ENCODE results near the gene PSMA1.

PSMA1 gene

DNA sequence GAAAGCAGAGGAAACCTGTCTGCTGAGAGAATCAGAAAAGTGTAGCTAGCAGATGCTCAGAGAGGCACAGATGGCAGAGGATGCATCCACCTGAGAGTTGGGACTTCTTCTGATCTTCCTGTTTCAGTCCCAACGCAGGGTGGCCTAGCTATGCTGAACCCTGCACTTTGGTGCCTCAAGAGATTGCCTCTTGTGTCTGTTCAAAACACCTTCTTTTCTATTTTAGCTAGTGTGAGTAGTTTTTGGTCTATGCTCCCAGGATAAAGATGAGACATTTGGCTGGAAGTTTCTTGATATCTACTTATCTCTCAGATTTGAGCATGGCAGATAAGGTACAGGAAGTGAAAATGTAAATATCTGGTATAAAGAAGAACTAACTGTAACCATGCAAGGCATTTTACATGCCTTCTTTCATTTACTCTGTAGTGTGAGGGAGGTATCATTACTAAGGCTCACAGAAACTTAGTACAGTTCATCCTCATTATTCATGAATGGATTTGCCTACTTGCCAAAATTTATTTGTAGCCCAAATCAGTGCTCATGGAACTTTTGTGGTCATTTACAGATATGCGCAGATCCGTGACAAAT is 47.0 kb upstream of the PSMA1 start:
- no peak for TF ChIP-seq ZNF175 (tag by site-specific recombination; IDR thresholded peaks at IDR 0.05)
- TF ChIP-seq ZNF600 (tag by site-specific recombination; IDR thresholded peaks at IDR 0.05) = no peak
- TF ChIP-seq, protein P1, sequence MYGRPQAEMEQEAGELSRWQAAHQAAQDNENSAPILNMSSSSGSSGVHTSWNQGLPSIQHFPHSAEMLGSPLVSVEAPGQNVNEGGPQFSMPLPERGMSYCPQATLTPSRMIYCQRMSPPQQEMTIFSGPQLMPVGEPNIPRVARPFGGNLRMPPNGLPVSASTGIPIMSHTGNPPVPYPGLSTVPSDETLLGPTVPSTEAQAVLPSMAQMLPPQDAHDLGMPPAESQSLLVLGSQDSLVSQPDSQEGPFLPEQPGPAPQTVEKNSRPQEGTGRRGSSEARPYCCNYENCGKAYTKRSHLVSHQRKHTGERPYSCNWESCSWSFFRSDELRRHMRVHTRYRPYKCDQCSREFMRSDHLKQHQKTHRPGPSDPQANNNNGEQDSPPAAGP (tag by site-specific recombination; IDR thresholded peaks at IDR 0.05) = no peak
- TF ChIP-seq ZNF10 (tag by site-specific recombination; IDR thresholded peaks at IDR 0.05) = no peak
- CTCF ChIA-PET = no interaction called here
- Histone ChIP-seq H3K36me3 (ENCODE audit: control insufficient read depth in 2 of 2, insufficient read depth in 1 of 2, low read length in 2 of 2) (no peaks in the 10 kb centered on the region), H3K4me3 (ENCODE audit: low read depth, low read length) (no peak overlapping the region), H3K27ac (ENCODE audit: extremely low read depth, low read depth, low read length) (no peak overlapping the region), H3K9me3 (ENCODE audit: control insufficient read depth, insufficient read depth, low read depth, low read length) (no peaks in the 10 kb centered on the region), H3K4me1 (ENCODE audit: control insufficient read depth, insufficient read depth, low read length) (no peaks in the 10 kb centered on the region)
- POLR2A ChIA-PET = interaction anchor here (0.5 kb wide), 1 partner anchor 15 kb away, joined by 3 read pairs; no protein-coding TSS in a partner anchor

DNA sequence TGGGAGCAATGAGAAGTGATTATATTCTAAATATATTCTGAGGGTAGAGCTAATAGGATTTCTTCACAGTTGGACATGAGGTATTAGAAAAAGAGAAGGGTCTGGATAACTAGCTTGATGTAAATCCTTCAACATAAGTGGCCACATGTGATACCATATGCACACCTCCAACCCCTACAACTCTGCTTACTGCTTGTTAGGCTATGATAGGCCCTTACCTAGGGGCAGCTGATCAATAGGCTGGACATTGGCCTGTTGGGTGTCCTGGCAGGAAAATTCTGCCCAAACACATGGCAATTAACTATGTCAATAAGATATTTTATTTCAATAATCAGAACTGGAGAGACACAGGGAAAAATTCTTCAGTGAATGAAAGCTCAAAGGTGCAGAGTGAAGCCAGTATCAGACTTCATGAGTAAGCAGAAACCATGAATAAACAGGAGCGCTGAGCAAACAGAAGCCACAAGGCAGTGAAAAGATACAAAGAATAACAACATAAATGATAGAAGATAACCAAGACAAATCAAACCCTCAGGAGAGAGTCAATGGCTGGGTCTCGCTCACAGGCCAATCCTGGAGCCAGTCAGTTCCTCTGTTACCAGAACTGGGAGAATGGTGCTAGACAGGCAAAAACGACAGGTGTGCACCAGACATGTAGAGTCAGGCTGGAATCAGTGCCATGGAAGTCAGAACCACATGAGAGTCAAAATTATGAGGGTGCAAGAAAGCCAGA is 46.3 kb upstream of the PSMA1 start:
- Histone ChIP-seq H3K4me3 (ENCODE audit: low read depth, low read length) (no peak overlapping the region), H3K4me1 (ENCODE audit: control insufficient read depth, insufficient read depth, low read length) (no peaks in the 10 kb centered on the region), H3K27ac (ENCODE audit: extremely low read depth, low read depth, low read length) (no peak overlapping the region), H3K9me3 (ENCODE audit: control insufficient read depth, insufficient read depth, low read depth, low read length) (no peaks in the 10 kb centered on the region), H3K36me3 (ENCODE audit: control insufficient read depth in 2 of 2, insufficient read depth in 1 of 2, low read length in 2 of 2) (no peaks in the 10 kb centered on the region)
- no peak for TF ChIP-seq ZNF211 (tag by site-specific recombination; IDR thresholded peaks at IDR 0.05; ENCODE audit: low read depth)
- no peak for TF ChIP-seq ZNF112 (tag by site-specific recombination; IDR thresholded peaks at IDR 0.05)
- TF ChIP-seq ZNF701 (tag by site-specific recombination; IDR thresholded peaks at IDR 0.05) = no peak
- TF ChIP-seq ZNF184 (tag by site-specific recombination; IDR thresholded peaks at IDR 0.05) = no peak
- no peak for TF ChIP-seq ZNF24 (tag by site-specific recombination; IDR thresholded peaks at IDR 0.05)
- no peak for TF ChIP-seq RBAK (tag by site-specific recombination; IDR thresholded peaks at IDR 0.05)
- TF ChIP-seq SP2 (tag by site-specific recombination; IDR thresholded peaks at IDR 0.05) = no peak
- ChIA-PET POLR2A (no interaction called here), CTCF (no interaction called here)

DNA sequence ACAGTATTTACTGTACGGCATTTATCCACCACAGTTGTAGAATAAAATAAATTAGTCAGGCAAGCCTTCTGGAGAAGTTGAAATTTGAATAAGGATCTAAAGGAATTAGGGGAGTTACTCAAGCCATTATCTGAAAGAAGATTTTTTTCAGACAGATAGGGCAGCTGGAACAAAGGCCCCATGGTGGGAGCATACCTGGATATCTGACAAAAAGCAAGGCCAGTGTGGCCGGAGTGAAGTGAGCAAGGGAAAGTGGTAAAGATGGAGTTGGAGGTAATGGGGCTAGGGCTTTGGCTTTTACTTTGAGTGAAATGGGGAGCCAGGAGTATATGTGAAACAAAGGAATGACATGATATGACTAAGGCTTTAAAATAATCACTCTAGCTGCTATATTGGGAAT is 45.7 kb upstream of the PSMA1 start:
- CTCF ChIA-PET = no interaction called here
- no peak overlapping the region for H3K27ac ChIP-seq (ENCODE audit: extremely low read depth, low read depth, low read length)
- no peak overlapping the region for H3K4me3 ChIP-seq (ENCODE audit: low read depth, low read length)
- no peaks in the 10 kb centered on the region for H3K9me3 ChIP-seq (ENCODE audit: control insufficient read depth, insufficient read depth, low read depth, low read length)
- POLR2A ChIA-PET = no interaction called here
- TF ChIP-seq HOXC10 (CRISPR knock-in tag; IDR thresholded peaks at IDR 0.05) (no peak), SCRT1 (tag by site-specific recombination; IDR thresholded peaks at IDR 0.05; ENCODE audit: borderline replicate concordance) (no peak), MYNN (tag by site-specific recombination; IDR thresholded peaks at IDR 0.05; ENCODE audit: borderline replicate concordance) (no peak), RBAK (tag by site-specific recombination; IDR thresholded peaks at IDR 0.05) (no peak)
- H3K4me1 ChIP-seq (ENCODE audit: control insufficient read depth, insufficient read depth, low read length) = no peaks in the 10 kb centered on the region
- H3K36me3 ChIP-seq (ENCODE audit: control insufficient read depth in 2 of 2, insufficient read depth in 1 of 2, low read length in 2 of 2) = no peaks in the 10 kb centered on the region

DNA sequence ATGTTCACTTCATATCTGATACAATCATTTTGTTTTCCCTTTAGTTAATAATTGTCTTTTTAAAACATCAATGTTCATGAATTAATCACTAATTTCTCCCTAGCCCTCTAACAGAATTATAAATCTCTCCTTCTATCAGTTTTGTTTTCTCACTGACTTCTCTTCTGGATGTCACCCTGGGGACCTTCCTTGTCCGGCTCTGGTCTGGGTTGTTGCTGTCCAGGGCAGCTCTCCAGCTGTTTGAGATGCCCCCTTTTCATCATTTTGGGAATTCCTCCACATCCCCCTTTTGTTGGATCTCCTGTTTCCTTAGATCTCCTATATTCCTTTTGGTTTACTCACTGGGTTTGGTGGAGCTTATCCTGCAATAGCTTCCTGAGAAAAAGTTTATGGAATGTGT is 35.6 kb upstream of the PSMA1 start:
- peaks cover 0 to 4% of the 10 kb centered on the region in 2 experiments; a peak in 1 of 3 replicates for H3K36me3 ChIP-seq (ENCODE audit: control insufficient read depth in 2 of 2, insufficient read depth in 1 of 2, low read length in 2 of 2)
- no peaks in the 10 kb centered on the region for H3K4me1 ChIP-seq (ENCODE audit: control insufficient read depth, insufficient read depth, low read length)
- ChIA-PET POLR2A (no interaction called here), CTCF (no interaction called here)
- no peaks in the 10 kb centered on the region for H3K9me3 ChIP-seq (ENCODE audit: control insufficient read depth, insufficient read depth, low read depth, low read length)
- TF ChIP-seq OSR2 (tag by site-specific recombination; IDR thresholded peaks at IDR 0.05) (no peak), ZNF266 (tag by site-specific recombination; IDR thresholded peaks at IDR 0.05; ENCODE audit: low read depth) (no peak), ZNF121 (tag by site-specific recombination; IDR thresholded peaks at IDR 0.05) (no peak), ZNF510 (tag by site-specific recombination; IDR thresholded peaks at IDR 0.05; ENCODE audit: insufficient replicate concordance) (no peak)
- TF ChIP-seq, protein P2, sequence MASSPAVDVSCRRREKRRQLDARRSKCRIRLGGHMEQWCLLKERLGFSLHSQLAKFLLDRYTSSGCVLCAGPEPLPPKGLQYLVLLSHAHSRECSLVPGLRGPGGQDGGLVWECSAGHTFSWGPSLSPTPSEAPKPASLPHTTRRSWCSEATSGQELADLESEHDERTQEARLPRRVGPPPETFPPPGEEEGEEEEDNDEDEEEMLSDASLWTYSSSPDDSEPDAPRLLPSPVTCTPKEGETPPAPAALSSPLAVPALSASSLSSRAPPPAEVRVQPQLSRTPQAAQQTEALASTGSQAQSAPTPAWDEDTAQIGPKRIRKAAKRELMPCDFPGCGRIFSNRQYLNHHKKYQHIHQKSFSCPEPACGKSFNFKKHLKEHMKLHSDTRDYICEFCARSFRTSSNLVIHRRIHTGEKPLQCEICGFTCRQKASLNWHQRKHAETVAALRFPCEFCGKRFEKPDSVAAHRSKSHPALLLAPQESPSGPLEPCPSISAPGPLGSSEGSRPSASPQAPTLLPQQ (tag by site-specific recombination; IDR thresholded peaks at IDR 0.05) = no peak
- H3K4me3 ChIP-seq (ENCODE audit: low read depth, low read length) = no peak overlapping the region
- H3K27ac ChIP-seq (ENCODE audit: extremely low read depth, low read depth, low read length) = no peak overlapping the region
